Melanocyte of skin (primary cell): ENCODE measurements around the gene FLNC. TPM values are rescaled to one million over a fixed set of nuclear protein-coding genes. Genes with fewer than 3 reads are reported as not detected.

ENCODE experiments used
- total RNA-seq, 2 donors: library from RNA; depleted of rRNA; stranded (reverse); fragments of >200 nt; gene quantifications; 2 replicates each; pipeline ENCODE4 v1.2.3, GENCODE V29; 2012

Gene FLNC, protein sequence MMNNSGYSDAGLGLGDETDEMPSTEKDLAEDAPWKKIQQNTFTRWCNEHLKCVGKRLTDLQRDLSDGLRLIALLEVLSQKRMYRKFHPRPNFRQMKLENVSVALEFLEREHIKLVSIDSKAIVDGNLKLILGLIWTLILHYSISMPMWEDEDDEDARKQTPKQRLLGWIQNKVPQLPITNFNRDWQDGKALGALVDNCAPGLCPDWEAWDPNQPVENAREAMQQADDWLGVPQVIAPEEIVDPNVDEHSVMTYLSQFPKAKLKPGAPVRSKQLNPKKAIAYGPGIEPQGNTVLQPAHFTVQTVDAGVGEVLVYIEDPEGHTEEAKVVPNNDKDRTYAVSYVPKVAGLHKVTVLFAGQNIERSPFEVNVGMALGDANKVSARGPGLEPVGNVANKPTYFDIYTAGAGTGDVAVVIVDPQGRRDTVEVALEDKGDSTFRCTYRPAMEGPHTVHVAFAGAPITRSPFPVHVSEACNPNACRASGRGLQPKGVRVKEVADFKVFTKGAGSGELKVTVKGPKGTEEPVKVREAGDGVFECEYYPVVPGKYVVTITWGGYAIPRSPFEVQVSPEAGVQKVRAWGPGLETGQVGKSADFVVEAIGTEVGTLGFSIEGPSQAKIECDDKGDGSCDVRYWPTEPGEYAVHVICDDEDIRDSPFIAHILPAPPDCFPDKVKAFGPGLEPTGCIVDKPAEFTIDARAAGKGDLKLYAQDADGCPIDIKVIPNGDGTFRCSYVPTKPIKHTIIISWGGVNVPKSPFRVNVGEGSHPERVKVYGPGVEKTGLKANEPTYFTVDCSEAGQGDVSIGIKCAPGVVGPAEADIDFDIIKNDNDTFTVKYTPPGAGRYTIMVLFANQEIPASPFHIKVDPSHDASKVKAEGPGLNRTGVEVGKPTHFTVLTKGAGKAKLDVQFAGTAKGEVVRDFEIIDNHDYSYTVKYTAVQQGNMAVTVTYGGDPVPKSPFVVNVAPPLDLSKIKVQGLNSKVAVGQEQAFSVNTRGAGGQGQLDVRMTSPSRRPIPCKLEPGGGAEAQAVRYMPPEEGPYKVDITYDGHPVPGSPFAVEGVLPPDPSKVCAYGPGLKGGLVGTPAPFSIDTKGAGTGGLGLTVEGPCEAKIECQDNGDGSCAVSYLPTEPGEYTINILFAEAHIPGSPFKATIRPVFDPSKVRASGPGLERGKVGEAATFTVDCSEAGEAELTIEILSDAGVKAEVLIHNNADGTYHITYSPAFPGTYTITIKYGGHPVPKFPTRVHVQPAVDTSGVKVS (N-terminal part only)
- total RNA-seq, result under 1 TPM; under 0.01 TPM

DNA sequence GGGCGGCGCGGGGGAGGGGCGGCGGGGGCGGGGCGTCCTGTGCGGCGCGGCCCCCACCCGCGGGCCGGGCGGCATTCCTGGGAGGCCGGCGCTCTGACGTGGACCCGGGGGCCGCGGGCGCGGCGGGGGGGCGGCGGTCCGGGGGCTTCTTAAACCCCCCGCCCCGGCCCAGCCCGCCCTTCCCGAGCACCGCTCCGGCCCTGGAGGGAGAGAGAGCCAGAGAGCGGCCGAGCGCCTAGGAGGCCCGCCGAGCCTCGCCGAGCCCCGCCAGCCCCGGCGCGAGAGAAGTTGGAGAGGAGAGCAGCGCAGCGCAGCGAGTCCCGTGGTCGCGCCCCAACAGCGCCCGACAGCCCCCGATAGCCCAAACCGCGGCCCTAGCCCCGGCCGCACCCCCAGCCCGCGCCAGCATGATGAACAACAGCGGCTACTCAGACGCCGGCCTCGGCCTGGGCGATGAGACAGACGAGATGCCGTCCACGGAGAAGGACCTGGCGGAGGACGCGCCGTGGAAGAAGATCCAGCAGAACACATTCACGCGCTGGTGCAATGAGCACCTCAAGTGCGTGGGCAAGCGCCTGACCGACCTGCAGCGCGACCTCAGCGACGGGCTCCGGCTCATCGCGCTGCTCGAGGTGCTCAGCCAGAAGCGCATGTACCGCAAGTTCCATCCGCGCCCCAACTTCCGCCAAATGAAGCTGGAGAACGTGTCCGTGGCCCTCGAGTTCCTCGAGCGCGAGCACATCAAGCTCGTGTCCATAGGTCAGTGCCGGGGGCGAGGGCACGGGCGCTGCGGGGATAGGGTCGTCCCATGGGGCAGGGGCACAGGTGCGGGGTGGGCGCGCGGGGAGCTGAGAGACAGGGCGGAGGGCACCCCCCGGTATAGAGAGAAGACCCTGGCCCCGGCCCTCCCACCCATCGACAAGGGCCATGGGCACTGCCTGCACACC is at the start of gene FLNC:
TSS of gene FLNC (plus strand) at position 176 of the 947 bp plus-strand sequence. CDS start at position 408, 232 bp downstream.

DNA sequence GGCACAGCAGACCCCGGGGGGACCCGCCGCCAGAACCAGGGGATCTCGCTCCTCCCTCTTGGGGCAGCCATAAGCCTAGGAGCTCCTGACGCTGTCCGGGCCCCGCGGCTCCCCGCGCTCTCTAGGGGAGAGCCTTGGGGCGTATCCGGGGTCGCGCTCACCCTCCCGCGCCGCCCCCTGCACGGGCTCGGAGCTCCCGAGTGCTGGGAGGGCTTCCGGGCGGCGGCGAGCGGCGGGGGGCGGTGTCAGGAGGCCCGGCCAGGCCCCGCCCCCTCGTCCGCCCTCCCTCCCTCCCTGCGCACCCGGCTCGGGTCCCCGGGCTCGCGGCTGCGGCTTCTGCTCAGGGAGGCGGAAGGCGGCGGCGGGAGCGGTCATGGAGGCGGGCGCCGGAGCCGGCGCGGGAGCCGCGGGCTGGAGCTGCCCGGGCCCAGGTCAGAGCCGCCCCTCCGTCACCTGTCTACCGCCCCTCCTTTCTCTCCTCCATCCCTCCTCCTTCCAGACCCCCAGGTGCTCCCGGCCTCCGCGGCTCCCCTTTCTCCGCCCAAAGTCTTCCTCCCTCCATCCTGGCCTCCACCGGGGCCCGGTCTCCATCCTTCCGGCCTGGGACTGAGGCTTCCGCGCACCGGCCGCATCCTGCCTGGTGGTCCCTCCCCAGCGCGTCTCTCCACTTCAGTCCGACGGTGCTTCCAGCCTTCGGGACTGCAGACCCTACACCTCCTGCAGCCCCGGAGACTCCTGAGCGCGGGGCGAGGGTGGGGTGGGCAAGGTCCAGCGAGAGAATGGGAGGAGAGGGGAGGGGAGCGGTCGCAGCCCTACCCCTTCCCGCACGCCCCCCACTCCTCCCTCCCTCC is 38.9 kb upstream of the FLNC start, which contains the start of gene CCDC136:
TSS of gene CCDC136 (plus strand) at position 848 of the 851 bp plus-strand sequence. CDS start 444 bp downstream, outside the sequence.

DNA sequence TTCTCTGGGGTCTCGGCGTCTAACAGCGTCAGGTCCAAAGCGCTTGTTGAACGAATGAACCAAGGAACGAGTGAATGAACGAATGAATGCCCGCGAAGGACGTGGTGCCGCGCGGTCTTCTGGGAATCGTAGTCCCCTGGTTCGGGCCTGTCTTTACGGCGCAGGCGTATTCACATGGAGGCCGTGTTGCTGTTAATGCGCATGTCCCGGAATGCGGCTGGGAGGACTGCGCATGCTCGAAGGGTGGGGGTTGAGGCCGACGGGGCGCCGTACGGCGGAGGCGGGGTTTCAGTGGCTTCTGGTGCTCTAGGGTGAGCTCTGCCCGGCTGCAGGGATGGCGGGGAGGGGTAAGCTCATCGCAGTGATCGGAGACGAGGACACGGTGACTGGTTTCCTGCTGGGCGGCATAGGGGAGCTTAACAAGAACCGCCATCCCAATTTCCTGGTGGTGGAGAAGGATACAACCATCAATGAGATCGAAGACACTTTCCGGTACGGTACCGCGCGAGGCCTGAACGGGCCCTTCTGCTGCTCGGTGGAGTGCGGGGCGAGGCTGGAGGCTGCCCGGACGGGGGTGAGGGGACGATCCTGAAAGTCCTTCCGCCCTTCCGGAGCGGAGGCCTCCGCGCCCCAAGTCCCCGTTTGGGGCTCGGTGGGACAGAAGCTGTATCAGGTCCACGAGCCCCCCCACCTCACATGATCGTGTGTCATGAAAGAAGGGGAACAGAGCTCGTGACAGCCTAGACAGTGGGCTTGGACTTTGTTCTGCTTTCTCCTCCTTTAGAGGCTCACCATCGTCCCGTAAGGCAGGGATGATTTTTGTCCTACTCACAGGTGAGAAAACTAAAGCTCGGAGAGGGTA is 32.6 kb downstream of the FLNC start, which contains the start of gene ATP6V1F:
TSS of gene ATP6V1F (plus strand) at position 286 of the 862 bp plus-strand sequence. CDS start at position 335, 49 bp downstream.

Other genes with a start within 250 kb of the FLNC start
- 1 to 10 TPM in 1 of 2 donors, under 1 TPM in 1; 1.00 to 1.4 TPM for gene GARIN1A, start 158.1 kb upstream of the FLNC start, total RNA-seq
- 100 to 1,000 TPM; 243 to 352 TPM for gene CALU, start 91.0 kb upstream of the FLNC start, total RNA-seq
- not detected for gene OPN1SW, start 54.6 kb upstream of the FLNC start, total RNA-seq
- 1 to 10 TPM; 3.1 to 8.0 TPM for gene CCDC136, start 38.4 kb upstream of the FLNC start, total RNA-seq
- 100 to 1,000 TPM; 185 to 189 TPM for gene ATP6V1F, start 32.5 kb downstream of the FLNC start, total RNA-seq
- gene KCP, start 80.3 kb downstream of the FLNC start, total RNA-seq, result 1 to 10 TPM in 1 of 2 donors, under 1 TPM in 1; 0.67 to 1.0 TPM
- gene IRF5, start 107.5 kb downstream of the FLNC start, total RNA-seq, result 1 to 10 TPM; 1.4 to 2.0 TPM
- gene TNPO3, start 224.7 kb downstream of the FLNC start, total RNA-seq, result 10 to 100 TPM; 54.4 to 66.9 TPM